Mesothelial cell of epicardium (in vitro differentiated cells): Measurements from ENCODE around the gene NPPB. TPM values are rescaled to one million over a fixed set of nuclear protein-coding genes. Genes with fewer than 3 reads are reported as not detected.

ENCODE experiments used
- DNase-seq, 2 experiments: peaks; one replicate each; pipeline ENCODE4 v3.0.0; 2021; ENCODE audit warnings: low spot score in 2 of 2; ENCODE audit not compliant: unreplicated experiment in 2 of 2
- H3K27ac Mint-ChIP-seq: 2 replicates; pipeline ENCODE4 v1.8.0; 2021; ENCODE audit warnings: mixed read lengths
- H3K27me3 Mint-ChIP-seq: 2 replicates; pipeline ENCODE4 v1.8.0; 2021; ENCODE audit warnings: low read depth, mixed read lengths
- H3K36me3 Mint-ChIP-seq: 2 replicates; pipeline ENCODE4 v1.8.0; 2021; ENCODE audit warnings: mixed read lengths
- H3K4me1 Mint-ChIP-seq: 2 replicates; pipeline ENCODE4 v1.8.0; 2021; ENCODE audit warnings: mixed read lengths
- H3K4me3 Mint-ChIP-seq: 2 replicates; pipeline ENCODE4 v1.8.0; 2021; ENCODE audit warnings: mild to moderate bottlenecking, moderate library complexity, mixed read lengths
- H3K9me3 Mint-ChIP-seq: 2 replicates; pipeline ENCODE4 v1.8.0; 2021; ENCODE audit warnings: mixed read lengths
- total RNA-seq: library from RNA; stranded (reverse); gene quantifications from 3 replicates; pipeline ENCODE4 v1.2.1, GENCODE V29; 2021
- TF ChIP-seq, protein P1 (sequence below): fragments of 200-600 bp; sonication (generic); IDR thresholded peaks from one replicate; pipeline ENCODE4 v1.5.0; 2021; ENCODE audit warnings: antibody characterized with exemption; ENCODE audit not compliant: unreplicated experiment

Gene NPPB
- total RNA-seq, 1 donor from 2014 or later, result 1.3 TPM

- Mint-ChIP-seq H3K36me3 (peaks cover 29% of the 10 kb centered on the region), H3K27ac (no peak overlapping the region), H3K4me1 (peaks cover 15% of the 10 kb centered on the region), H3K9me3 (no peaks in the 10 kb centered on the region), H3K4me3 (no peak overlapping the region), H3K27me3 (no peaks in the 10 kb centered on the region)
- no peak for DNase-seq
- TF ChIP-seq, protein P1, sequence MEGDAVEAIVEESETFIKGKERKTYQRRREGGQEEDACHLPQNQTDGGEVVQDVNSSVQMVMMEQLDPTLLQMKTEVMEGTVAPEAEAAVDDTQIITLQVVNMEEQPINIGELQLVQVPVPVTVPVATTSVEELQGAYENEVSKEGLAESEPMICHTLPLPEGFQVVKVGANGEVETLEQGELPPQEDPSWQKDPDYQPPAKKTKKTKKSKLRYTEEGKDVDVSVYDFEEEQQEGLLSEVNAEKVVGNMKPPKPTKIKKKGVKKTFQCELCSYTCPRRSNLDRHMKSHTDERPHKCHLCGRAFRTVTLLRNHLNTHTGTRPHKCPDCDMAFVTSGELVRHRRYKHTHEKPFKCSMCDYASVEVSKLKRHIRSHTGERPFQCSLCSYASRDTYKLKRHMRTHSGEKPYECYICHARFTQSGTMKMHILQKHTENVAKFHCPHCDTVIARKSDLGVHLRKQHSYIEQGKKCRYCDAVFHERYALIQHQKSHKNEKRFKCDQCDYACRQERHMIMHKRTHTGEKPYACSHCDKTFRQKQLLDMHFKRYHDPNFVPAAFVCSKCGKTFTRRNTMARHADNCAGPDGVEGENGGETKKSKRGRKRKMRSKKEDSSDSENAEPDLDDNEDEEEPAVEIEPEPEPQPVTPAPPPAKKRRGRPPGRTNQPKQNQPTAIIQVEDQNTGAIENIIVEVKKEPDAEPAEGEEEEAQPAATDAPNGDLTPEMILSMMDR, result no peak
Measured at GRCh38 chr1:11845641-11846335, 13.0 kb downstream of the NPPB start.

GRCh38 chr1:11842154-11843041, 16.3 kb downstream of the NPPB start:
- Mint-ChIP-seq H3K4me1 (peaks cover 17% of the 10 kb centered on the region), H3K27ac (peak overlapping the region; percentile 2), H3K4me3 (no peak overlapping the region), H3K9me3 (no peaks in the 10 kb centered on the region), H3K27me3 (no peaks in the 10 kb centered on the region), H3K36me3 (peaks cover 31% of the 10 kb centered on the region)
- DNase-seq, result peak in 1 of 2 experiments; percentile 63
- TF ChIP-seq, protein P1, result no peak

DNA sequence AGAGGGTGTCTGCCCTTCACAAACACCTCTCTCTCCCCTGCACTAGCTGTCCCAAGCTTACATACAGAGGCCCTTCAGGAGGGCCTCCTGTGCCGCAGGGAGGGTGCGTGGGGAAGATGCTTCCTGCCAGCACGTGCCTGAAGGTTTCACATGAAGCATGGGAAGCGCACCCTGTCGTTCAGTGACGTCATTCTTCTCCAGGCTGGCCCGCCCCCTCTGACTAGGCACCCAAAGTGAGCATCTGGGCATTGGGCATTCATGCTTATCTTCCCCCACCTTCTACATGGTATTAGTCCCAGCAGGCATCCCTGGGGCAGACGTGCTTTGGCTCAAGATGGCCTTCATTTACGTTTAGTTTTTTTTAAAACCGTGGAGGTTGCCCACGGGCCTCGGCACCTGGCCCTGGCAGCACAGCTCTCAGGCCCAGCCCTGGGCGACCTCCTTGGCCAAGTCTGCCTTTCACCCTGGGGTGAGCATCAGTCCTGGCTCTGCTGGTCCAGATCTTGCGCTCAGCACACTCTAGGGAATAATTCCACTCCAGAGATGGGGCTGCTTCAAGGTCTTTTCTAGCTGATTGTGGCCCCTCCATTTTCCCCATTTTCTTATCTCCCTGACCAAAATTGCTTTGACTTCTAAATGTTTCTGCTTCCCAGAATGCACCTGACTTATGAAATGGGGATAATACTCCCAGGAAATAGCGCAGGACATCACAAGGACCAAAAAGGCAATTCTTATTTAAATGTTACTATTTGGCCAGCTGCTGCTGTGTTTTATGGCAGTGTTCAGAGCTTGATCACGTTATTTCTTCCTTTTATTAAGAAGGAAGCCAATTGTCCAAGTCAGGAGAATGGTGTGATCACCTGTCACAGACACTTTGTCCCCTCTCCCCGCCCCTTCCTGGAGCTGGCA, 17.2 kb downstream of the NPPB start:
- H3K27me3 Mint-ChIP-seq, result no peaks in the 10 kb centered on the region
- peak overlapping the region; percentile 64 for H3K27ac Mint-ChIP-seq
- H3K4me3 Mint-ChIP-seq, result no peak overlapping the region
- no peak for DNase-seq
- H3K36me3 Mint-ChIP-seq, result peaks cover 28% of the 10 kb centered on the region
- peaks cover 17% of the 10 kb centered on the region for H3K4me1 Mint-ChIP-seq
- H3K9me3 Mint-ChIP-seq, result no peaks in the 10 kb centered on the region
- TF ChIP-seq, protein P1, result no peak

DNA sequence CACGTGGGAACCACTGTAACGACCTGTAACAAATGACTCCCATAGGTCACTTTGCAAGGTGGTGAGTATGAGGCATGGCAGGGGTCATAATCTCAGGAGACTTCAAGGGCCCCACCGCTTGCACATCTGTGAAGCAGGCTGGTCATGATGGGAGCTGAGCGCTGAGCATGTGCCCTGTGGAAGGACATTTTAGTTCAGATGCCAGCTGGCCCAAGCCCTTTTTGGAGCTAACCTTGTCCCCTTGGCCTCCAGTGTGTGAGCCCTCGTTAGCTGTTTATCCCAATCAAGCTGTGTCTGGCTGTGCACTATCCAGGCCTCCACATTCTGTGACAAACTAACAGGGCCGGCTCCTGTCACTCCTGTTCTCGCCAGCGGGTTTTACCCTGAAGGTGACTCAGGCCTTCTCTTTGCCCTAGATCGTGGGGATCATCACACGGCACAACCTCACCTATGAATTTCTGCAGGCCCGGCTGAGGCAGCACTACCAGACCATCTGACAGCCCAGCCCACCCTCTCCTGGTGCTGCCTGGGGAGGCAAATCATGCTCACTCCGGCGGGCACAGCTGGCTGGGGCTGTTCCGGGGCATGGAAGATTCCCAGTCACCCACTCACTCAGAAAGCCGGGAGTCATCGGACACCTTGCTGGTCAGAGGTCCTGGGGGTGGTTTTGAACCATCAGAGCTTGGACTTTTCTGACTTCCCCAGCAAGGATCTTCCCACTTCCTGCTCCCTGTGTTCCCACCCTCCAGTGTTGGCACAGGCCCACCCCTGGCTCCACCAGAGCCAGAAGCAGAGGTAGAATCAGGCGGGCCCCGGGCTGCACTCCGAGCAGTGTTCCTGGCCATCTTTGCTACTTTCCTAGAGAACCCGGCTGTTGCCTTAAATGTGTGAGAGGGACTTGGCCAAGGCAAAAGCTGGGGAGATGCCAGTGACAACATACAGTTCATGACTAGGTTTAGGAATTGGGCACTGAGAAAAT, 18.7 kb downstream of the NPPB start:
- TF ChIP-seq, protein P1, result no peak
- Mint-ChIP-seq H3K4me3 (no peak overlapping the region), H3K27ac (no peak overlapping the region), H3K9me3 (no peaks in the 10 kb centered on the region), H3K4me1 (peaks cover 17% of the 10 kb centered on the region), H3K36me3 (peaks cover 29% of the 10 kb centered on the region), H3K27me3 (no peaks in the 10 kb centered on the region)
- DNase-seq, result no peak
